ENCODE measurements around the gene RBMS1.

The RBMS1 gene

DNA sequence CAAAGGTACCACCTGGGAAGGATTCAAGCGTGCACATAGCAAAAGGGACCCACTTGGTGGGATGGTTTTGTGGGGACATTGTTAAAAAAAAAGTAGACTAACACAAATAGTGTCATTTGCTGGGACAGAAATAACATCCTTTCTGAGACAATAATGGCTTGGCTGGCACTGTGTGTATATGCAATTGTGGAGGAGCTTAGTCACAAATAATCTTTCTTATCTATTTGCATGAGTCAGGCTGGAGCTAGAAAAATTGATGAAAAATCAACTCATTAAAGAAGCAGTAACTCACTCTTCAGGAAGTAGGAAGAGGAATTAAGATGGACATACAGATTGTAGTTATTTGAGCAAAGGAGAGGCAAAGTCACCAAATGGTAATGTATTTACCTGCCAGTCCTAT, 264.0 kb downstream of the RBMS1 start:
- in situ Hi-C loops (cut with MboI; ENCODE audit: low pct_unique_long_range_greater_than_20kb, low sequenced_read_pairs): no loop called here
- DNase-seq: no peak

DNA sequence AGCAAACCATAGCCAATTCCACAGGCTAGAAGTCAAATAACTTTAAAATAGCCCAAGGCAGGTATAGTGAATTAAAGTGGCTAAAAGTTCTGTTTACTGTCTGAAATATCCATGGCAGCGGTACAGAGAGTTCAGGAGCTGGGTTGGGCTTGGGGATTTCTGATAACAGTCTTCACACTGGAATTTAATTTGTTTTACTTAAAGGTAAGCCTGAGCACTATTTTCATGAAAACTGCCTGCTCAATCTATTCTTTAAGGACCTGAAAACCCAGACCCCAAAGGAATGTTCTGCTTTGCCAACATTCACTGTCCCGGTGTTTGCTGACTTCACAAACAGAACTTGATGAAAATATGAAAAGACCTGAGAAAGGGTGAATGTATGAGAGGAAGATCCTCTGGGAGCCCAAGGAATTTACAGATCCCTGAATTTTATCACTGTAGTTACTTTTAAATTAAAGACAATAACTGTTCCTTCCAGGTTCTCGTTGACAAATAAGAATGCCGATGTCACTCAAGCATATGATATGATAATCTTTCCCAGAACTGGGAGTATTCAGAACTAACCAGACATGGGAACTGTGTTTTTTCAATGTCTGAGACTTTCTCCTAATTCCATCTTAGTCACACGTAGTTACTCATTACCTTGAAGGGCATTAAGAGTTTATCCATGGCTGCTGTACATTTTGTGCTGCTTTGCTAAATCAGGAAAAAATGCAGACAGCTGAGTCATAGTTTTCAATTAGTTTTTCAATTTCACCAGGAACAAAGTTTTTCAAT, 265.3 kb downstream of the RBMS1 start:
- in situ Hi-C loops (cut with MboI; ENCODE audit: low pct_unique_long_range_greater_than_20kb, low sequenced_read_pairs): no loop called here
- DNase-seq: no peak

DNA sequence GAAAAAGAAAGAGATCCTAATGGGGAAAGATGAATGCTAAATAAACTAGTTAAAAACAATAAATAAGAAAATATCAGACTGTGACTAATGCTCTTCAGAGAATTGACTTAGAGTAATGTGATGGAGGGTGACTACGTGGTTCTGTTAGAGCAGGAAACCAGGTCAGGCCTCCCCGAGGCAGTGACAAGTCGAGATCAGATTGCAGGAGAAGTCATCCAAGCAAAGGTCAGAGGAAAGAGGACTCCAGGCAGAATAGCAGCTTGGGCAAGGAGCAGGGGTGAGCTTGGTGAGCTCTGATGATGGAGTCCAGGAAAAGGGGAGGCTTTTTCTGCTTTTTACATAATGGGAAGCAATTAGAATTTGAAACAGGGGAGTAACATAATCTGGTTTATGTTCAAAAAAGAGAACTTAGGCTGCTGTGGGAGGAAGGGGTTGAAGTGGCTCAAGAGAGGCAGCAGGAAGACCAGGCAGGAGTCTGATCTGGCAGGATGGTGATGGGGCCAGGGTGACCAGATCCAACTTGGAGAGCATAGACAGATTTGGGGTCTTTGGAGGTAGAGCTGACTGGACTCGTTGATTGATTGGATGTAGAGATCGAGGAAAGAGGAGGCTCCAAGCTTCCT, 266.2 kb downstream of the RBMS1 start:
- no peak for DNase-seq
- in situ Hi-C loops (cut with MboI; ENCODE audit: low pct_unique_long_range_greater_than_20kb, low sequenced_read_pairs): no loop called here

DNA sequence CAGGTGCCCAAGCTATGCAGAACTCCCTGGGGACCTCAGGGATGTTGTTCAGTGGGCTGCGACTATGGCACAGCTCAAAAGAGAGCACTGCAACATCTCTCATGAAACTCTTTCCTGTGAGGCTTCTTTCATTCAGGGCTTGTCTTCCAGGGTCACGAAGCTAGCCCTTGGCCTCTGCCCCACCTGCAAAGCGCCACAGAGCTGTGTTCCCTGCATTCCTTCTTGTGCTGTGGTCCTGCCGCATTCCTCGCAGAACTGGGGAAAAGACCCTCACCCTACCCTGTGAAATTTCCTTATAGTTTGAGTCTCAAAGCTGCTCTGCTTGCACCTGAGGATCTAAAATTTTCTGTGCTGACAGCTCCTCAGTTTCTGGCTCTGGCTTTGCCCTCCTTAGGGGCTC, 267.2 kb downstream of the RBMS1 start:
- no peak for DNase-seq
- in situ Hi-C loops (cut with MboI; ENCODE audit: low pct_unique_long_range_greater_than_20kb, low sequenced_read_pairs): no loop called here

- no peak for DNase-seq
- in situ Hi-C loops (cut with MboI; ENCODE audit: low pct_unique_long_range_greater_than_20kb, low sequenced_read_pairs): no loop called here
Observed at GRCh38 chr2:160225722-160226121, 267.9 kb downstream of the RBMS1 start.

DNA sequence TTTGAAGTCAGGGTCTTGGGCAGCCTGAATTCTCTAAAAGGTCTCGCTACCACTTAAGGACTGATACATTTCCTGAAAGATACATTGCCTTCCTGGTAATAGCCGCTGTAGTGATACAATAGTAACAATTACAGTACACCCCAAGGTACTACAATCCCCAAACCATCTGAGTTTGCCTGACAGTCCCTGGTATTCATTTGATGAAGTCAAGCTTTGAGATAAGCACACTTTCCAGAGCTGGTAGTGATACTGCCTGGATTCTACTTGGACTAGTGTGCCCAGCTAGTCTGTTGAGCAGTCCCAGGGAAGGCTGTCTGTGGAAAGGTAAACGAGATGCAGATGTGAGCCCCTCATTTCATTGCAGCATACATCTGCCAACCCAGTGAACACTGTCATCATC, 269.1 kb downstream of the RBMS1 start:
- DNase-seq: no peak
- in situ Hi-C loops (cut with MboI; ENCODE audit: low pct_unique_long_range_greater_than_20kb, low sequenced_read_pairs): no loop called here

GRCh38 chr2:160224060-160224459, 269.5 kb downstream of the RBMS1 start:
- in situ Hi-C loops (cut with MboI; ENCODE audit: low pct_unique_long_range_greater_than_20kb, low sequenced_read_pairs): no loop called here
- no peak for DNase-seq

DNA sequence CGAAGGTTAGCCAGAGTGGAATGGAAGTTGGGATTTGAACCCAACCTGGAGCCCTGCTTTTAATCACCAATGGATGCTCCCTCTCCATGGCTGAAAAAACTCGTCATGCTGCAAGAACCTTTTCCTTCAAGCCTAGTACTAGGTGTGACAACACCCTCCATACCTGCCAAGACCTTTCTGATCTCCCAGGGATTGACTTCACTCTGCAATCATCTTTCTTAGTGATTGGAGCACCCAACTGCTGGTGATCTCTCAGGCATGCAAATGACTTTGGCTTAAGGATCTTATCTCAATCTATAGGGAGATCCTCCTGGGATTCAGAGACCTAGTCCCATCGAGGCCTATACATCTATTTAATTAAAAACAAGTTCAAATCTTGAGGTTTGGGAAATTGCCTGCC, 270.0 kb downstream of the RBMS1 start:
- no peak for DNase-seq
- in situ Hi-C loops (cut with MboI; ENCODE audit: low pct_unique_long_range_greater_than_20kb, low sequenced_read_pairs): no loop called here

DNA sequence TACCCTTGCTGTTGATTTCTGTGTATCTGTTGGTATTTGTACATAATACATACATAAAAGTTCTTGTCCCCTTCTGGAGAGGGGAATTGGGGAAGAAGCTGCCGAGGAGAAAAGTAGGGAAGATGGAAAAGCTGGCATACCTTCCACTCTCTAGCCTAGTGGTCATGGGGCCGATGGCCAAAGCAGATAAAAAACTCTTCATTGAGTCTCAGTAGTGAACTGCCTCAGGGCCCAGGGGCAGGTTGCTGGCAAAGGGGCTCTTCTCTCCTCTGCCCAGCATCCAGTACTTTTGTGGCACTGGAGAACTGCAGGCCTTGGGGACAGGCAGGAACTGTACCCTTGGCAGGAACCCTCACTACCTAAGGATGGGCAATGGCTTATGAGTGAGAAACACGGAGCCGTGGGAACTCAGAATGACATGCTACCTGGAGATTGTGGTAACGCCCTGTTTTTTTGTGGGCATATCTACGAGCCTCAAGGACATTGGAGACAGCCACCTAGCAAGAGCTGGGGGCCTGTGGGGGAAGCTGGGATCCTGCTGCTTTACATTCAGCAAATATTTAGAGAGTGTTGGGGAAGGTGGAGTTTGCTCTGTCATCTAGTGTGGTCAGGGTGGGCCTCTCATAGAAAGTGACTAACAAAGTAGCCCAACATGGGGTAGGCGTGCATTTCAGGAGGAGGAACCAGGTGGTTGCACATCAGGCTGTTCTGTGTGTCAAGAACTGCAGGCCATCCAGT, 270.9 kb downstream of the RBMS1 start:
- DNase-seq: no peak
- in situ Hi-C loops (cut with MboI; ENCODE audit: low pct_unique_long_range_greater_than_20kb, low sequenced_read_pairs): no loop called here

Data from KBM-7 (cell line).